Measurements from ENCODE around the gene MUL1. TPM values are rescaled to one million over a fixed set of nuclear protein-coding genes. Genes with fewer than 3 reads are reported as not detected.

The MUL1 gene
- total RNA-seq, 1 donor from 2014 or later, result 30.1 TPM

- H4K20me1 ChIP-seq (ENCODE audit: insufficient read depth, low read length), result peaks cover 5% of the 10 kb centered on the region
- no peaks in the 10 kb centered on the region for H3K9me3 ChIP-seq (ENCODE audit: insufficient read depth, low read depth, low read length)
- no peaks in the 10 kb centered on the region for H3K36me3 ChIP-seq (ENCODE audit: insufficient read depth, low read length)
- H3K9me3 Mint-ChIP-seq (ENCODE audit: unreplicated experiment), result no peaks in the 10 kb centered on the region
- H2AFZ ChIP-seq (ENCODE audit: low read depth, low read length), result peak overlapping the region; percentile 2
- FAIRE-seq, result peak; percentile 50
- peaks cover 5% of the 10 kb centered on the region for H3K36me3 Mint-ChIP-seq (ENCODE audit: low read depth, unreplicated experiment)
- H3K27ac ChIP-seq (ENCODE audit: low read depth, low read length), result peak overlapping the region; percentile 66
- peak; percentile 69 for DNase-seq (ENCODE audit: low read depth)
- peak overlapping the region; percentile 70 for H3K4me2 ChIP-seq (ENCODE audit: low read length)
- H3K4me1 Mint-ChIP-seq (ENCODE audit: low read depth, unreplicated experiment), result peaks cover 18% of the 10 kb centered on the region
- H3K9ac ChIP-seq (ENCODE audit: low read length), result peak overlapping the region; percentile 19
- no peak overlapping the region for H3K27ac Mint-ChIP-seq (ENCODE audit: unreplicated experiment)
- peaks cover 18% of the 10 kb centered on the region for H3K27me3 Mint-ChIP-seq (ENCODE audit: low read depth, unreplicated experiment)
- H3K79me2 ChIP-seq (ENCODE audit: insufficient read depth, low read length), result no peaks in the 10 kb centered on the region
- TF ChIP-seq, protein P1, sequence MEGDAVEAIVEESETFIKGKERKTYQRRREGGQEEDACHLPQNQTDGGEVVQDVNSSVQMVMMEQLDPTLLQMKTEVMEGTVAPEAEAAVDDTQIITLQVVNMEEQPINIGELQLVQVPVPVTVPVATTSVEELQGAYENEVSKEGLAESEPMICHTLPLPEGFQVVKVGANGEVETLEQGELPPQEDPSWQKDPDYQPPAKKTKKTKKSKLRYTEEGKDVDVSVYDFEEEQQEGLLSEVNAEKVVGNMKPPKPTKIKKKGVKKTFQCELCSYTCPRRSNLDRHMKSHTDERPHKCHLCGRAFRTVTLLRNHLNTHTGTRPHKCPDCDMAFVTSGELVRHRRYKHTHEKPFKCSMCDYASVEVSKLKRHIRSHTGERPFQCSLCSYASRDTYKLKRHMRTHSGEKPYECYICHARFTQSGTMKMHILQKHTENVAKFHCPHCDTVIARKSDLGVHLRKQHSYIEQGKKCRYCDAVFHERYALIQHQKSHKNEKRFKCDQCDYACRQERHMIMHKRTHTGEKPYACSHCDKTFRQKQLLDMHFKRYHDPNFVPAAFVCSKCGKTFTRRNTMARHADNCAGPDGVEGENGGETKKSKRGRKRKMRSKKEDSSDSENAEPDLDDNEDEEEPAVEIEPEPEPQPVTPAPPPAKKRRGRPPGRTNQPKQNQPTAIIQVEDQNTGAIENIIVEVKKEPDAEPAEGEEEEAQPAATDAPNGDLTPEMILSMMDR (IDR thresholded peaks at IDR 0.05; ENCODE audit: insufficient read depth, low read depth, low read length), result peak; percentile 99
- no peak for TF ChIP-seq EZH2 (IDR thresholded peaks at IDR 0.05; ENCODE audit: insufficient read depth, low read length)
- H3K27me3 ChIP-seq (ENCODE audit: insufficient read depth, low read length), result no peaks in the 10 kb centered on the region
- H3K4me3 Mint-ChIP-seq (ENCODE audit: unreplicated experiment), result no peak overlapping the region
- H3K4me1 ChIP-seq (ENCODE audit: insufficient read depth, low read length), result peaks cover 30% of the 10 kb centered on the region
- H3K4me3 ChIP-seq (ENCODE audit: insufficient read depth, low read depth, low read length), result no peak overlapping the region
Measured at GRCh38 chr1:20493839-20494608, 13.9 kb downstream of the MUL1 start.

DNA sequence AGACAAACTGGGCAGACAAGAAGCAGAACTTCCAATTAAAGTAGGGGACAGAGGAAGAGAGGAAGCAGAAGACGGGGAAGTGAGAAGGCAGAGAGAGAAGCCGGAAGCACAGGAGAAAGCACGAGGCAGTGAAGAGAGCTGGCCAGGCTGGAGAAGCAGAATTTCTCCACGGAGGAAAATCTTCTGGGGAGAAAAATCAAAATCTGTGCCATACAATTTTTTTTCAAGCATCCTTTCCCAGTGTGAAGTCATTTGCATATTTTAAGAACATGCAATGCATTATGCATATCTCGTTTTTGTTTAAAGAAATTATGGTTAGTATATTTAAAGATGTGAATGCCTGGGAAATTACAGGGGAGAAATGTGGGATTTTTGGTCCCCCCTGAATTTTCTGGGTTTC, 14.6 kb downstream of the MUL1 start:
- H3K79me2 ChIP-seq (ENCODE audit: insufficient read depth, low read length), result no peaks in the 10 kb centered on the region
- Mint-ChIP-seq H3K9me3 (ENCODE audit: unreplicated experiment) (no peaks in the 10 kb centered on the region), H3K4me3 (ENCODE audit: unreplicated experiment) (no peak overlapping the region), H3K27ac (ENCODE audit: unreplicated experiment) (peak overlapping the region; percentile 35), H3K27me3 (ENCODE audit: low read depth, unreplicated experiment) (peaks cover 25% of the 10 kb centered on the region), H3K36me3 (ENCODE audit: low read depth, unreplicated experiment) (peaks cover 5% of the 10 kb centered on the region), H3K4me1 (ENCODE audit: low read depth, unreplicated experiment) (peaks cover 18% of the 10 kb centered on the region)
- no peak for TF ChIP-seq EZH2 (IDR thresholded peaks at IDR 0.05; ENCODE audit: insufficient read depth, low read length)
- TF ChIP-seq, protein P1 (IDR thresholded peaks at IDR 0.05; ENCODE audit: insufficient read depth, low read depth, low read length), result no peak
- H3K9ac ChIP-seq (ENCODE audit: low read length), result no peak overlapping the region
- H3K9me3 ChIP-seq (ENCODE audit: insufficient read depth, low read depth, low read length), result no peaks in the 10 kb centered on the region
- DNase-seq (ENCODE audit: low read depth) (no peak), FAIRE-seq (no peak)
- H3K36me3 ChIP-seq (ENCODE audit: insufficient read depth, low read length), result no peaks in the 10 kb centered on the region
- H3K4me1 ChIP-seq (ENCODE audit: insufficient read depth, low read length), result peaks cover 30% of the 10 kb centered on the region
- H3K27ac ChIP-seq (ENCODE audit: low read depth, low read length), result no peak overlapping the region
- H4K20me1 ChIP-seq (ENCODE audit: insufficient read depth, low read length), result peaks cover 5% of the 10 kb centered on the region
- no peak overlapping the region for H2AFZ ChIP-seq (ENCODE audit: low read depth, low read length)
- no peaks in the 10 kb centered on the region for H3K27me3 ChIP-seq (ENCODE audit: insufficient read depth, low read length)
- H3K4me3 ChIP-seq (ENCODE audit: insufficient read depth, low read depth, low read length), result no peak overlapping the region
- H3K4me2 ChIP-seq (ENCODE audit: low read length), result no peak overlapping the region

DNA sequence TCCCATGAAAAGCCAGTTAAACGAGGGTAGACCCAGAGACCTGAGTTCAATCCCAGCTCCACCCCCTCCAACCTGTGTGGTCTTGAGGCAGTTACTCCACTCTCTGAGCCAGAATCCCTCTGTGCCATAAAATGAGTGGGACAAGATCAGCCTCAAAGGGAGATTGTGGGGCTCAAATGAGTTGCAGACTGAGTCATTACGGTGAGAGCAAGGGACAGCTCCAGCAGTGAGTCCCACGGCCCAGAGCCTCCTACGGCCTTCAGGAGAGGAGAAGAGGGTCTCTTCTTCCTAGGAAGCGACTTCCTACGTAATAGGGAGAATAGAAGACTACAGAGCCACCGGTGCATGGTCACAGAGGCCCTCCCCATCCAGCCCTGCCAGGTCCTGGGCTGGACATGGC, 15.2 kb downstream of the MUL1 start:
- no peaks in the 10 kb centered on the region for H3K79me2 ChIP-seq (ENCODE audit: insufficient read depth, low read length)
- Mint-ChIP-seq H3K4me1 (ENCODE audit: low read depth, unreplicated experiment) (peaks cover 18% of the 10 kb centered on the region), H3K36me3 (ENCODE audit: low read depth, unreplicated experiment) (peaks cover 4% of the 10 kb centered on the region), H3K4me3 (ENCODE audit: unreplicated experiment) (peak overlapping the region; percentile 24), H3K27ac (ENCODE audit: unreplicated experiment) (peak overlapping the region; percentile 35), H3K9me3 (ENCODE audit: unreplicated experiment) (no peaks in the 10 kb centered on the region), H3K27me3 (ENCODE audit: low read depth, unreplicated experiment) (peaks cover 31% of the 10 kb centered on the region)
- FAIRE-seq, result no peak
- H4K20me1 ChIP-seq (ENCODE audit: insufficient read depth, low read length), result peaks cover 2% of the 10 kb centered on the region
- no peaks in the 10 kb centered on the region for H3K9me3 ChIP-seq (ENCODE audit: insufficient read depth, low read depth, low read length)
- H3K4me2 ChIP-seq (ENCODE audit: low read length), result no peak overlapping the region
- TF ChIP-seq EZH2 (IDR thresholded peaks at IDR 0.05; ENCODE audit: insufficient read depth, low read length), result no peak
- TF ChIP-seq, protein P1 (IDR thresholded peaks at IDR 0.05; ENCODE audit: insufficient read depth, low read depth, low read length), result no peak
- H2AFZ ChIP-seq (ENCODE audit: low read depth, low read length), result no peak overlapping the region
- no peak for DNase-seq (ENCODE audit: low read depth)
- no peak overlapping the region for H3K4me3 ChIP-seq (ENCODE audit: insufficient read depth, low read depth, low read length)
- H3K4me1 ChIP-seq (ENCODE audit: insufficient read depth, low read length), result peaks cover 30% of the 10 kb centered on the region
- no peaks in the 10 kb centered on the region for H3K36me3 ChIP-seq (ENCODE audit: insufficient read depth, low read length)
- no peaks in the 10 kb centered on the region for H3K27me3 ChIP-seq (ENCODE audit: insufficient read depth, low read length)
- H3K9ac ChIP-seq (ENCODE audit: low read length), result no peak overlapping the region
- no peak overlapping the region for H3K27ac ChIP-seq (ENCODE audit: low read depth, low read length)

Measured in astrocyte (in vitro differentiated cells and primary cell).